Measurements from ENCODE around the gene CCL23. TPM values are rescaled to one million over a fixed set of nuclear protein-coding genes. Genes with fewer than 3 reads are reported as not detected.

Gene CCL23
- total and polyA plus RNA-seq, 4 donors: 1.9 to 24.4 (median 6.3) TPM

DNA sequence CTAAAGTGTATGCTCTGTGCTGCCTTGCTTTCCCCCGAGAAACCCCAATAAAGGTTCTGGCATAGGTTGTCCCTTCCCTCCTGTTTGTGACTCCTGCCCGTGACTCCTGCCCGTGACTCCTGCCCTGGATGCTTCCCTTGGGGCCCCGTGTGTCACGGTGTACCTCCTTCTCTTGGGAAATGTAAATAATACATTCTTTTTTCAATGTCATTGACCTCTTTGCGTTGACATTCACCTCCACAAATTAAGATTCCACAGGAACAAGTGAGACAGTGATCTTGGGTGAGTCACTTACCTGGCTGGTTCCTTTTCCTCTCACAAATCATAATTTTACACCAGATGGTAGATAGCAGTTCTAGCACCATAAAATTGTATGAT lies 17.1 kb downstream of the CCL23 start:
- peak; percentile 37 for DNase-seq (ENCODE audit: low spot score)
- TF ChIP-seq, protein P1, sequence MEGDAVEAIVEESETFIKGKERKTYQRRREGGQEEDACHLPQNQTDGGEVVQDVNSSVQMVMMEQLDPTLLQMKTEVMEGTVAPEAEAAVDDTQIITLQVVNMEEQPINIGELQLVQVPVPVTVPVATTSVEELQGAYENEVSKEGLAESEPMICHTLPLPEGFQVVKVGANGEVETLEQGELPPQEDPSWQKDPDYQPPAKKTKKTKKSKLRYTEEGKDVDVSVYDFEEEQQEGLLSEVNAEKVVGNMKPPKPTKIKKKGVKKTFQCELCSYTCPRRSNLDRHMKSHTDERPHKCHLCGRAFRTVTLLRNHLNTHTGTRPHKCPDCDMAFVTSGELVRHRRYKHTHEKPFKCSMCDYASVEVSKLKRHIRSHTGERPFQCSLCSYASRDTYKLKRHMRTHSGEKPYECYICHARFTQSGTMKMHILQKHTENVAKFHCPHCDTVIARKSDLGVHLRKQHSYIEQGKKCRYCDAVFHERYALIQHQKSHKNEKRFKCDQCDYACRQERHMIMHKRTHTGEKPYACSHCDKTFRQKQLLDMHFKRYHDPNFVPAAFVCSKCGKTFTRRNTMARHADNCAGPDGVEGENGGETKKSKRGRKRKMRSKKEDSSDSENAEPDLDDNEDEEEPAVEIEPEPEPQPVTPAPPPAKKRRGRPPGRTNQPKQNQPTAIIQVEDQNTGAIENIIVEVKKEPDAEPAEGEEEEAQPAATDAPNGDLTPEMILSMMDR (IDR thresholded peaks at IDR 0.05; ENCODE audit: low read depth, low read length, missing input control): no peak
- TF ChIP-seq, protein P2, sequence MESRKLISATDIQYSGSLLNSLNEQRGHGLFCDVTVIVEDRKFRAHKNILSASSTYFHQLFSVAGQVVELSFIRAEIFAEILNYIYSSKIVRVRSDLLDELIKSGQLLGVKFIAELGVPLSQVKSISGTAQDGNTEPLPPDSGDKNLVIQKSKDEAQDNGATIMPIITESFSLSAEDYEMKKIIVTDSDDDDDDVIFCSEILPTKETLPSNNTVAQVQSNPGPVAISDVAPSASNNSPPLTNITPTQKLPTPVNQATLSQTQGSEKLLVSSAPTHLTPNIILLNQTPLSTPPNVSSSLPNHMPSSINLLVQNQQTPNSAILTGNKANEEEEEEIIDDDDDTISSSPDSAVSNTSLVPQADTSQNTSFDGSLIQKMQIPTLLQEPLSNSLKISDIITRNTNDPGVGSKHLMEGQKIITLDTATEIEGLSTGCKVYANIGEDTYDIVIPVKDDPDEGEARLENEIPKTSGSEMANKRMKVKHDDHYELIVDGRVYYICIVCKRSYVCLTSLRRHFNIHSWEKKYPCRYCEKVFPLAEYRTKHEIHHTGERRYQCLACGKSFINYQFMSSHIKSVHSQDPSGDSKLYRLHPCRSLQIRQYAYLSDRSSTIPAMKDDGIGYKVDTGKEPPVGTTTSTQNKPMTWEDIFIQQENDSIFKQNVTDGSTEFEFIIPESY (IDR thresholded peaks at IDR 0.05): no peak
- TF ChIP-seq RXRA (IDR thresholded peaks at IDR 0.05) (peak; percentile 17 to 36), JUND (IDR thresholded peaks at IDR 0.05) (peak in 1 of 2 donors; percentile 13)
- H3K36me3 ChIP-seq (ENCODE audit: control insufficient read depth in 4 of 4, insufficient read depth in 3 of 4, low read depth in 1 of 4, low read length in 3 of 4): peaks cover 0 to 7% (median 3%) of the 10 kb centered on the region in 4 donors
- WGBS: 37% methylated on average over 6 of the region's 6 CpGs
- peak overlapping the region; percentile 83 to 93 for H3K27ac ChIP-seq (ENCODE audit: low read depth in 1 of 2, low read length in 2 of 2)
- H3K9ac ChIP-seq (ENCODE audit: low read depth in 1 of 2, low read length in 2 of 2): peak overlapping the region; percentile 84 to 87
- peaks cover 1 to 47% (median 31%) of the 10 kb centered on the region in 4 donors for H3K4me1 ChIP-seq (ENCODE audit: control insufficient read depth in 4 of 4, insufficient read depth in 4 of 4, low read length in 3 of 4)
- peak overlapping the region; percentile 34 to 68 (median 62) for H3K4me3 ChIP-seq (ENCODE audit: low read depth in 1 of 3, low read length in 3 of 3)
- H3K27me3 ChIP-seq (ENCODE audit: control insufficient read depth in 4 of 4, insufficient read depth in 4 of 4, low read length in 3 of 4): no peaks in the 10 kb centered on the region
- no peaks in the 10 kb centered on the region for H3K9me3 ChIP-seq (ENCODE audit: control insufficient read depth in 4 of 4, low read length in 3 of 4)

DNA sequence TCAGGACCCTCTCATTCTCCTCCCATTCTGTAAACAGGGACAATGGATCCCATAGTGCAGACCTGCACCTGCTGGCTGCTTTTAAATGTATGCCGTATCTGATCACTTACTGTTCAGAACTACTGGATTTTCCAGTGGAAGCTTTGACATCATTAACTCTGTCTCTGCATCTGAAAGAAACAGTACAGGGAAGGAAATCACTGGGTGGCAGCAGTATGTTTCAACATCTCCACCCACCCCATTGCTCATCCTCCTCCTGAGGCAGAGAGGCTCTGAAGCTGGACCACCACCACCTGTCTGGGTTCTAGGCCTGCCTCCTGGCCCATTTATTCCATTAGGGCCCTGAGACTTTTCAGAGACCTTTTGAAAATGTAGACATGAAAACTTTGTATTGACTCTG lies 19.0 kb downstream of the CCL23 start:
- Histone ChIP-seq H3K4me3 (ENCODE audit: low read depth in 1 of 3, low read length in 3 of 3) (no peak overlapping the region), H3K4me1 (ENCODE audit: control insufficient read depth in 4 of 4, insufficient read depth in 4 of 4, low read length in 3 of 4) (peaks cover 1 to 48% (median 26%) of the 10 kb centered on the region in 4 donors), H3K27me3 (ENCODE audit: control insufficient read depth in 4 of 4, insufficient read depth in 4 of 4, low read length in 3 of 4) (no peaks in the 10 kb centered on the region), H3K9me3 (ENCODE audit: control insufficient read depth in 4 of 4, low read length in 3 of 4) (no peaks in the 10 kb centered on the region), H3K27ac (ENCODE audit: low read depth in 1 of 2, low read length in 2 of 2) (no peak overlapping the region), H3K36me3 (ENCODE audit: control insufficient read depth in 4 of 4, insufficient read depth in 3 of 4, low read depth in 1 of 4, low read length in 3 of 4) (peaks cover 0 to 7% (median 3%) of the 10 kb centered on the region in 4 donors), H3K9ac (ENCODE audit: low read depth in 1 of 2, low read length in 2 of 2) (no peak overlapping the region)
- 92% methylated on average over 1 of the region's 1 CpG for WGBS
- peak; percentile 5 for DNase-seq (ENCODE audit: low spot score)
- TF ChIP-seq, protein P1 (IDR thresholded peaks at IDR 0.05; ENCODE audit: low read depth, low read length, missing input control): no peak
- TF ChIP-seq, protein P2 (IDR thresholded peaks at IDR 0.05): no peak
- TF ChIP-seq, protein P3, sequence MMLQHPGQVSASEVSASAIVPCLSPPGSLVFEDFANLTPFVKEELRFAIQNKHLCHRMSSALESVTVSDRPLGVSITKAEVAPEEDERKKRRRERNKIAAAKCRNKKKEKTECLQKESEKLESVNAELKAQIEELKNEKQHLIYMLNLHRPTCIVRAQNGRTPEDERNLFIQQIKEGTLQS (IDR thresholded peaks at IDR 0.05): no peak
- no peak for TF ChIP-seq YY1 (IDR thresholded peaks at IDR 0.05)
- TF ChIP-seq EGR1 (IDR thresholded peaks at IDR 0.05; ENCODE audit: low read depth in 2 of 2): no peak
- TF ChIP-seq, protein P4, sequence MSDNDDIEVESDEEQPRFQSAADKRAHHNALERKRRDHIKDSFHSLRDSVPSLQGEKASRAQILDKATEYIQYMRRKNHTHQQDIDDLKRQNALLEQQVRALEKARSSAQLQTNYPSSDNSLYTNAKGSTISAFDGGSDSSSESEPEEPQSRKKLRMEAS (IDR thresholded peaks at IDR 0.05): no peak
- TF ChIP-seq TAF1 (conservative IDR thresholded peaks at IDR 0.05): no peak
- no peak for TF ChIP-seq RXRA (IDR thresholded peaks at IDR 0.05)
- TF ChIP-seq JUND (IDR thresholded peaks at IDR 0.05): no peak
- no peak for TF ChIP-seq FOXA1 (IDR thresholded peaks at IDR 0.05)
- no peak for TF ChIP-seq NR2F2 (IDR thresholded peaks at IDR 0.05)
- no peak for TF ChIP-seq HNF4G (IDR thresholded peaks at IDR 0.05)
- TF ChIP-seq GABPA (IDR thresholded peaks at IDR 0.05 in 1 of 2, conservative IDR thresholded peaks at IDR 0.05 in 1 of 2): no peak
- TF ChIP-seq, protein P5, sequence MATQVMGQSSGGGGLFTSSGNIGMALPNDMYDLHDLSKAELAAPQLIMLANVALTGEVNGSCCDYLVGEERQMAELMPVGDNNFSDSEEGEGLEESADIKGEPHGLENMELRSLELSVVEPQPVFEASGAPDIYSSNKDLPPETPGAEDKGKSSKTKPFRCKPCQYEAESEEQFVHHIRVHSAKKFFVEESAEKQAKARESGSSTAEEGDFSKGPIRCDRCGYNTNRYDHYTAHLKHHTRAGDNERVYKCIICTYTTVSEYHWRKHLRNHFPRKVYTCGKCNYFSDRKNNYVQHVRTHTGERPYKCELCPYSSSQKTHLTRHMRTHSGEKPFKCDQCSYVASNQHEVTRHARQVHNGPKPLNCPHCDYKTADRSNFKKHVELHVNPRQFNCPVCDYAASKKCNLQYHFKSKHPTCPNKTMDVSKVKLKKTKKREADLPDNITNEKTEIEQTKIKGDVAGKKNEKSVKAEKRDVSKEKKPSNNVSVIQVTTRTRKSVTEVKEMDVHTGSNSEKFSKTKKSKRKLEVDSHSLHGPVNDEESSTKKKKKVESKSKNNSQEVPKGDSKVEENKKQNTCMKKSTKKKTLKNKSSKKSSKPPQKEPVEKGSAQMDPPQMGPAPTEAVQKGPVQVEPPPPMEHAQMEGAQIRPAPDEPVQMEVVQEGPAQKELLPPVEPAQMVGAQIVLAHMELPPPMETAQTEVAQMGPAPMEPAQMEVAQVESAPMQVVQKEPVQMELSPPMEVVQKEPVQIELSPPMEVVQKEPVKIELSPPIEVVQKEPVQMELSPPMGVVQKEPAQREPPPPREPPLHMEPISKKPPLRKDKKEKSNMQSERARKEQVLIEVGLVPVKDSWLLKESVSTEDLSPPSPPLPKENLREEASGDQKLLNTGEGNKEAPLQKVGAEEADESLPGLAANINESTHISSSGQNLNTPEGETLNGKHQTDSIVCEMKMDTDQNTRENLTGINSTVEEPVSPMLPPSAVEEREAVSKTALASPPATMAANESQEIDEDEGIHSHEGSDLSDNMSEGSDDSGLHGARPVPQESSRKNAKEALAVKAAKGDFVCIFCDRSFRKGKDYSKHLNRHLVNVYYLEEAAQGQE (IDR thresholded peaks at IDR 0.05): no peak
- TF ChIP-seq SP1 (IDR thresholded peaks at IDR 0.05): no peak
